OCI-LY1 (cell line): ENCODE measurements around the gene HMCN2.

ENCODE experiments used
- H2AFZ ChIP-seq: fragments of 200-600 bp; sonication (generic), shearing (Covaris generic); 2 replicates; pipeline ENCODE4 v1.6.0; 2014; ENCODE audit warnings: antibody characterized with exemption, mild to moderate bottlenecking, low read length
- H3F3A ChIP-seq: fragments of 200-600 bp; sonication (generic), shearing (Covaris generic); 2 replicates; pipeline ENCODE4 v1.6.0; 2014; ENCODE audit warnings: mild to moderate bottlenecking, antibody characterized with exemption, low read length, moderate library complexity; ENCODE audit not compliant: insufficient read depth
- H3K27ac ChIP-seq: fragments of 200-600 bp; sonication (generic); 2 replicates; pipeline ENCODE4 v1.5.1; 2014; ENCODE audit warnings: low read length, mixed run types, mild to moderate bottlenecking, low read depth; ENCODE audit not compliant: poor library complexity, severe bottlenecking
- H3K27me3 ChIP-seq: fragments of 200-600 bp; sonication (generic); 2 replicates; pipeline ENCODE4 v1.6.0; 2014; ENCODE audit warnings: antibody characterized with exemption, mild to moderate bottlenecking, low read length, moderate library complexity; ENCODE audit not compliant: insufficient read depth
- H3K36me3 ChIP-seq: fragments of 200-600 bp; sonication (generic); 2 replicates; pipeline ENCODE4 v1.6.1; 2014; ENCODE audit warnings: mild to moderate bottlenecking, antibody characterized with exemption, low read length, moderate library complexity, mixed read lengths; ENCODE audit not compliant: insufficient read depth
- H3K4me1 ChIP-seq: fragments of 200-600 bp; sonication (generic); 2 replicates; pipeline ENCODE4 v1.5.1; 2014; ENCODE audit warnings: mild to moderate bottlenecking, low read length, moderate library complexity; ENCODE audit not compliant: insufficient read depth, severe bottlenecking
- H3K4me2 ChIP-seq: fragments of 200-600 bp; sonication (generic), shearing (Covaris generic); 2 replicates; pipeline ENCODE4 v1.6.1; 2014; ENCODE audit warnings: low read length
- H3K4me3 ChIP-seq: fragments of 200-600 bp; sonication (generic); 2 replicates; pipeline ENCODE4 v1.5.1; 2014; ENCODE audit warnings: low read length, low read depth, mild to moderate bottlenecking, mixed read lengths; ENCODE audit not compliant: poor library complexity, severe bottlenecking
- H3K79me2 ChIP-seq: fragments of 200-600 bp; shearing (Covaris generic); 2 replicates; pipeline ENCODE4 v1.6.1; 2016; ENCODE audit warnings: mixed run types, low read length, mixed read lengths; ENCODE audit not compliant: insufficient read depth
- H3K9ac ChIP-seq: fragments of 200-600 bp; sonication (generic), shearing (Covaris generic); 2 replicates; pipeline ENCODE4 v1.6.1; 2014; ENCODE audit warnings: mild to moderate bottlenecking, low read length, mixed read lengths
- H3K9me2 ChIP-seq: fragments of 200-600 bp; sonication (generic), shearing (Covaris generic); 2 replicates; pipeline ENCODE4 v1.6.1; 2014; ENCODE audit warnings: low read depth, mild to moderate bottlenecking, low read length, mixed read lengths
- H3K9me3 ChIP-seq: fragments of 200-600 bp; shearing (Covaris generic); 2 replicates; pipeline ENCODE4 v1.6.1; 2014; ENCODE audit warnings: low read length, mixed read lengths
- H4K20me1 ChIP-seq: fragments of 200-600 bp; sonication (generic), shearing (Covaris generic); 2 replicates; pipeline ENCODE4 v1.6.0; 2016; ENCODE audit warnings: mild to moderate bottlenecking, low read length; ENCODE audit not compliant: insufficient read depth
- CTCF ChIP-seq: fragments of 200-600 bp; sonication (generic), shearing (Covaris generic); IDR thresholded peaks from 2 replicates; pipeline ENCODE4 v1.5.1; 2017; ENCODE audit warnings: mild to moderate bottlenecking, antibody characterized with exemption, low read length, moderate library complexity, mixed read lengths
- EZH2 ChIP-seq: fragments of 200-600 bp; sonication (generic), shearing (Covaris generic); IDR thresholded peaks from 2 replicates; pipeline ENCODE4 v1.8.0; 2017; ENCODE audit warnings: borderline replicate concordance, mixed run types, mild to moderate bottlenecking, antibody characterized with exemption, low read length, moderate library complexity, mixed read lengths

HMCN2 gene

GRCh38 chr9:130366888-130367550 lies 101.5 kb downstream of the HMCN2 start:
- Histone ChIP-seq H3K4me2 (no peak overlapping the region), H3F3A (no peaks in the 10 kb centered on the region), H3K4me1 (no peaks in the 10 kb centered on the region), H3K4me3 (no peak overlapping the region), H2AFZ (no peak overlapping the region), H3K79me2 (no peaks in the 10 kb centered on the region), H3K27me3 (no peaks in the 10 kb centered on the region), H3K9me3 (no peaks in the 10 kb centered on the region), H3K36me3 (no peaks in the 10 kb centered on the region), H3K9ac (no peak overlapping the region), H3K27ac (no peak overlapping the region), H3K9me2 (no peaks in the 10 kb centered on the region), H4K20me1 (no peaks in the 10 kb centered on the region)
- TF ChIP-seq CTCF, result no peak
- no peak for TF ChIP-seq EZH2

- no peak overlapping the region for H2AFZ ChIP-seq
- no peaks in the 10 kb centered on the region for H3K79me2 ChIP-seq
- no peaks in the 10 kb centered on the region for H3K4me1 ChIP-seq
- H3F3A ChIP-seq, result no peaks in the 10 kb centered on the region
- H3K36me3 ChIP-seq, result no peaks in the 10 kb centered on the region
- H3K9ac ChIP-seq, result no peak overlapping the region
- no peaks in the 10 kb centered on the region for H3K9me2 ChIP-seq
- H3K9me3 ChIP-seq, result no peaks in the 10 kb centered on the region
- H3K27ac ChIP-seq, result no peak overlapping the region
- H3K4me2 ChIP-seq, result no peak overlapping the region
- no peak overlapping the region for H3K4me3 ChIP-seq
- H3K27me3 ChIP-seq, result no peaks in the 10 kb centered on the region; the same call in 1 of the 2 replicates
- H4K20me1 ChIP-seq, result no peaks in the 10 kb centered on the region
- TF ChIP-seq CTCF (peak; percentile 21; the same call in 1 of the 2 replicates), EZH2 (no peak)
Observed at GRCh38 chr9:130368631-130369103, 103.1 kb downstream of the HMCN2 start.

GRCh38 chr9:130370226-130370625 lies 104.7 kb downstream of the HMCN2 start:
- no peak overlapping the region for H3K27ac ChIP-seq
- H3K79me2 ChIP-seq, result no peaks in the 10 kb centered on the region
- no peaks in the 10 kb centered on the region for H3F3A ChIP-seq
- no peaks in the 10 kb centered on the region; the same call in 1 of the 2 replicates for H3K27me3 ChIP-seq
- H3K4me3 ChIP-seq, result no peak overlapping the region
- H3K9ac ChIP-seq, result no peak overlapping the region
- H3K4me1 ChIP-seq, result no peaks in the 10 kb centered on the region
- H4K20me1 ChIP-seq, result no peaks in the 10 kb centered on the region
- no peaks in the 10 kb centered on the region for H3K36me3 ChIP-seq
- H3K9me2 ChIP-seq, result no peaks in the 10 kb centered on the region
- no peak overlapping the region for H2AFZ ChIP-seq
- H3K9me3 ChIP-seq, result no peaks in the 10 kb centered on the region
- H3K4me2 ChIP-seq, result no peak overlapping the region
- no peak for TF ChIP-seq CTCF
- TF ChIP-seq EZH2, result no peak
